Measurements from ENCODE around the gene ICAM1. TPM values are rescaled to one million over a fixed set of nuclear protein-coding genes. Genes with fewer than 3 reads are reported as not detected.

The ICAM1 gene
- polyA plus RNA-seq, 6 donors from 2014 or later, result 2.5 to 4.9 (median 3.8) TPM; not detected in 1

DNA sequence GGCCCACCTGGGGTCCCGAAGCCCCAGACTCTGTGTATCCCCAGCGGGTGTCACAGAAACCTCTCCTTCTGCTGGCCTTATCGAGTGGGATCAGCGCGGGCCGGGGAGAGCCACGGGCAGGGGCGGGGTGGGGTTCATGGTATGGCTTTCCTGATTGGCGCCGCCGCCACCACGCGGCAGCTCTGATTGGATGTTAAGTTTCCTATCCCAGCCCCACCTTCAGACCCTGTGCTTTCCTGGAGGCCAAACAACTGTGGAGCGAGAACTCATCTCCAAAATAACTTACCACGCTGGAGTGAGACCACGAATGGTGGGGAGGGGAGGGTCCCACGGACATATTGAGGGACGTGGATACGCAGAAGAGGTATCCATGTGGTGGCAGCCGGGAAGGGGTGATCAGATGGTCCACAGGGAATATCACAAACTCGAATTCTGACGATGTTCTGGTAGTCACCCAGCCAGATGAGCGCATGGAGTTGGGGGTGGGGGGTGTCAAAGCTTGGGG lies 17.8 kb downstream of the ICAM1 start:
- no peak for ATAC-seq (ENCODE audit: low read depth in 2 of 2)
- Mint-ChIP-seq H3K4me3 (peak overlapping the region; percentile 75 to 93 (median 84)), H3K9me3 (peaks cover 0 to 5% (median 0%) of the 10 kb centered on the region in 7 donors), H3K4me1 (peaks cover 42 to 73% (median 73%) of the 10 kb centered on the region in 3 donors), H3K27me3 (peaks cover 47 to 67% (median 48%) of the 10 kb centered on the region in 3 donors), H3K36me3 (peaks cover 9 to 22% of the 10 kb centered on the region in 2 donors), H3K27ac (peak overlapping the region; percentile 49 to 92 (median 70))
- DNase-seq, result no peak

DNA sequence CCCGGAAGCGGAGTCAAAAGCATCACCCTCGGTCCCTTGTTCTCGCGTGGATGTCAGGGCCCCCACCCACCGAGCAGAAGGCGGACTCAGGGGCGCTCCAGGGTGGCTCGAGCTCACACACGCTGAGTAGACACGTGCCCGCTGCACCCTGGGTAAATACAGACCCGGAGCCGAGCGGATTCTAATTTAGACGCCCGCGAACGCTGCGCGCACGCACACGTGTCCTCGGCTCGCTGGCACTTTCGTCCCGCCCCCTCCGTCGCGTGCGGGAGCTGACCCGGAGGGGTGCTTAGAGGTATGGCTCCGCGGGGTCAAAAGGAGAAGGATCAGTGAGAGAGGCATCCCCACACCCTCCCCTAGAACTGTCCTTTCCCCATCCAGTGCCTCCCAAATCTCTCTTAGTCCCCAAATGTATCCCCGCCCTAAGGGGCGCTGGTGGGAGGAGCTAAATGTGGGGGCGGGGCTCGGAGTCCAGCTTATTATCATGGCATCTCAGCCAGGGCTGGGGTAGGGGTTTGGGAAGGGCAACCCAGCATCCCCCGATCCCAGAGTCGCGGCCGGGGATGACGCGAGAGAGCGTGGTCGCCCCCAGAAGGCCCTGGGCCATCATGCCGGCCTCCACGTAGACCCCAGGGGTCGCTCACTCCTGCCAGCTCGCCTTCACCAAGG lies 18.4 kb downstream of the ICAM1 start:
- Mint-ChIP-seq H3K27ac (peak overlapping the region; percentile 49 to 92 (median 70)), H3K4me1 (peaks cover 42 to 74% (median 73%) of the 10 kb centered on the region in 3 donors), H3K9me3 (peaks cover 0 to 5% (median 0%) of the 10 kb centered on the region in 7 donors), H3K36me3 (peaks cover 9 to 22% of the 10 kb centered on the region in 2 donors), H3K4me3 (peak overlapping the region; percentile 75 to 93 (median 84)), H3K27me3 (peaks cover 48 to 73% (median 48%) of the 10 kb centered on the region in 3 donors)
- ATAC-seq (ENCODE audit: low read depth in 2 of 2) (peak; percentile 62 to 70), DNase-seq (peak; percentile 53)

DNA sequence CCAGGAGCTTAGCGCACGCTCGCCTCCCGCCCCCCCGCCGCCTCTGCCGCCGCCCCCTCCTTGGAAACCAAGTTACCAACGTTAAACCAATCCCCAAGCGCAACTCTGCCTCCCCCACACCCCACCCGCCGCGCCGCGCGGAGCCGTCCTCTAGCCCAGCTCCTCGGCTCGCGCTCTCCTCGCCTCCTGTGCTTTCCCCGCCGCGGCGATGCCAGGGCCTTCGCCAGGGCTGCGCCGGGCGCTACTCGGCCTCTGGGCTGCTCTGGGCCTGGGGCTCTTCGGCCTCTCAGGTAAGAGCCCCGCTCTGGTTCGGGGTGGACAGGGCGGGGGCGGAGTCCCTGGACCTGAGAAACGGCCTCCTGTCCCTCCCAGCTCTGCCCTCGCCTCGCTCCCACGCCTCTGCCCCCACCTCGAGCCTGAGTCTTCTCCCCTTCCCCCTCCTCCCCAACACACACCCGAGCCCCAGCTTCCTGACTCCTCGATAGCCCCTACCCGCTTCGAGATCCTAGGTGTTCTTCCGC lies 19.0 kb downstream of the ICAM1 start, which contains the start of gene ICAM5:
Gene ICAM5, plus strand, starts transcription at position 117 of the 521 bp plus-strand sequence. Its CDS starts 92 bp downstream, at position 209.
- peak within 1 kb of the TSS; percentile 79 to 93 (median 86) for H3K4me3 Mint-ChIP-seq
- H3K4me1 Mint-ChIP-seq, result peaks cover 42 to 79% (median 73%) of the 10 kb centered on the region in 3 donors
- DNase-seq (no peak), ATAC-seq (ENCODE audit: low read depth in 2 of 2) (peak; percentile 10 to 15)
- H3K9me3 Mint-ChIP-seq, result peaks cover 0 to 5% (median 0%) of the 10 kb centered on the region in 7 donors
- H3K27me3 Mint-ChIP-seq, result peaks cover 48 to 78% (median 48%) of the 10 kb centered on the region in 3 donors
- H3K27ac Mint-ChIP-seq, result peak within 1 kb of the TSS; percentile 65 to 93 (median 78)
- peaks cover 9 to 19% of the 10 kb centered on the region in 2 donors for H3K36me3 Mint-ChIP-seq

DNA sequence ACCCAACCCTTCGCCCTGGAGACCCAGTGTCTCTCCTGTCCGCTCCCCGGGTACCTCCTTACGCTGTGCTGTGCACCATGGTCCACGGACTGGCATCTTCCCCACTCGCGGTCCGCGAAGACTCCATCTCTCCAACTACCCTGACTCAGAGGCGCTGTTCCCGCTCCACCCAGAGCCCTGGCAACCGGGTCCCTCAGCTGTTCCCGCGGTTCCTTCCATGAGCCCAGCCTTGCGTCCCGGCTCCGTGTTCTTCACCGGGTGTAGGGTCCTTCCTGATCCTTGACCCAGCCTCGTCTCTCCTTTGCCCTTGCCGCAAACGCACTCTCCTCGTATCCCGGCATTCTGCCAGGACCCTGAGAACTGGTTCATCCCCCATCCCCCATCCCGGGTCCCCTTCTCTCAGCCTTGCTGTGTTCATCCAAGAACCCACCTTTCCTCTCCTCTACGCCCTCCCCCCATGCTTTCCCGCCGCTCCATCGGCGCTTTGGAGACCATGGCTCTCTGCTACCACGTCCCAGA lies 19.5 kb downstream of the ICAM1 start:
- Mint-ChIP-seq H3K4me1 (peaks cover 43 to 82% (median 76%) of the 10 kb centered on the region in 3 donors), H3K27me3 (peaks cover 48 to 81% (median 51%) of the 10 kb centered on the region in 3 donors), H3K36me3 (peaks cover 3 to 13% of the 10 kb centered on the region in 2 donors), H3K4me3 (peak overlapping the region; percentile 79 to 93 (median 86)), H3K27ac (peak overlapping the region in 4 of 6 donors; percentile 65 to 93 (median 83)), H3K9me3 (peaks cover 0 to 5% (median 0%) of the 10 kb centered on the region in 7 donors)
- ATAC-seq (ENCODE audit: low read depth in 2 of 2) (no peak), DNase-seq (no peak)

DNA sequence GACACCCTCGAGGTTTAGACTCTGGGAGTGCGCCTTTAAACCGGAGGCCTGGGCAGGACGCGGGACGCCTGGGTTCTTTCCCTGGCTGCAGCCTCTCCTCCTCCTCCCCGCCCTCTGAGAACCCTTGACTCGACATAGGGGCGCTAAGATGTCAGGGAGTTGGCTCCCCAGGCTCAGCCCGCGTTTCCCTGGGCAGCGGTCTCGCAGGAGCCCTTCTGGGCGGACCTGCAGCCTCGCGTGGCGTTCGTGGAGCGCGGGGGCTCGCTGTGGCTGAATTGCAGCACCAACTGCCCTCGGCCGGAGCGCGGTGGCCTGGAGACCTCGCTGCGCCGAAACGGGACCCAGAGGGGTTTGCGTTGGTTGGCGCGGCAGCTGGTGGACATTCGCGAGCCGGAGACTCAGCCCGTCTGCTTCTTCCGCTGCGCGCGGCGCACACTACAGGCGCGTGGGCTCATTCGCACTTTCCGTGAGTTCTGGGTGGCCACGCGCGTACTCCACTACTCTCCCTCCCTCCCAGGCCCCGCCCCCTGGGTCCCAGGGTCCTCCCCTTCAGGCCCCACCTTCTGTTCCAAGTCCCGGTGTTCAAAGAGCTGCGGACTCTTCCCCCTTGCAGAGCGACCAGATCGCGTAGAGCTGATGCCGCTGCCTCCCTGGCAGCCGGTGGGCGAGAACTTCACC lies 20.1 kb downstream of the ICAM1 start:
- Mint-ChIP-seq H3K4me1 (peaks cover 48 to 83% (median 79%) of the 10 kb centered on the region in 3 donors), H3K36me3 (peaks cover 0 to 8% of the 10 kb centered on the region in 2 donors), H3K27me3 (peaks cover 48 to 87% (median 56%) of the 10 kb centered on the region in 3 donors), H3K9me3 (peaks cover 0 to 5% (median 0%) of the 10 kb centered on the region in 7 donors), H3K27ac (peak overlapping the region in 4 of 6 donors; percentile 65 to 94 (median 78)), H3K4me3 (peak overlapping the region; percentile 79 to 93 (median 86))
- no peak for DNase-seq
- peak; percentile 6 to 16 for ATAC-seq (ENCODE audit: low read depth in 2 of 2)

DNA sequence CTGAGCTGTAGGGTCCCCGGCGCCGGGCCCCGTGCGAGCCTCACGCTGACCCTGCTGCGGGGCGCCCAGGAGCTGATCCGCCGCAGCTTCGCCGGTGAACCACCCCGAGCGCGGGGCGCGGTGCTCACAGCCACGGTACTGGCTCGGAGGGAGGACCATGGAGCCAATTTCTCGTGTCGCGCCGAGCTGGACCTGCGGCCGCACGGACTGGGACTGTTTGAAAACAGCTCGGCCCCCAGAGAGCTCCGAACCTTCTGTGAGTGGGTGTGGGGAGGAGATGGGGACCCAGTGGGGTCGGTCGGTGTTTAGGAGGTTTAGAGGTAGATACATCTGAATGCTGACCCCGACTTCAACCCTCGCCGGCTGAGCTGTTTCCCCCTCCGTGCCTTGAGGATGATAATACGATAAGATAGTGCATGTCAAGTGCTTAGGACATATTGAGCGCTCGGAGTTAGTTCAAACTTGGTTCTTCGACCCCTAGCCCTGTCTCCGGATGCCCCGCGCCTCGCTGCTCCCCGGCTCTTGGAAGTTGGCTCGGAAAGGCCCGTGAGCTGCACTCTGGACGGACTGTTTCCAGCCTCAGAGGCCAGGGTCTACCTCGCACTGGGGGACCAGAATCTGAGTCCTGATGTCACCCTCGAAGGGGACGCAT lies 20.8 kb downstream of the ICAM1 start:
- DNase-seq (no peak), ATAC-seq (ENCODE audit: low read depth in 2 of 2) (no peak)
- peaks cover 43 to 89% (median 56%) of the 10 kb centered on the region in 3 donors for H3K27me3 Mint-ChIP-seq
- peaks cover 0 to 8% of the 10 kb centered on the region in 2 donors for H3K36me3 Mint-ChIP-seq
- peaks cover 48 to 77% (median 72%) of the 10 kb centered on the region in 3 donors for H3K4me1 Mint-ChIP-seq
- H3K27ac Mint-ChIP-seq, result peak overlapping the region; percentile 61 to 94 (median 86)
- H3K4me3 Mint-ChIP-seq, result peak overlapping the region; percentile 79 to 93 (median 86)
- peaks cover 0 to 5% (median 0%) of the 10 kb centered on the region in 7 donors for H3K9me3 Mint-ChIP-seq

DNA sequence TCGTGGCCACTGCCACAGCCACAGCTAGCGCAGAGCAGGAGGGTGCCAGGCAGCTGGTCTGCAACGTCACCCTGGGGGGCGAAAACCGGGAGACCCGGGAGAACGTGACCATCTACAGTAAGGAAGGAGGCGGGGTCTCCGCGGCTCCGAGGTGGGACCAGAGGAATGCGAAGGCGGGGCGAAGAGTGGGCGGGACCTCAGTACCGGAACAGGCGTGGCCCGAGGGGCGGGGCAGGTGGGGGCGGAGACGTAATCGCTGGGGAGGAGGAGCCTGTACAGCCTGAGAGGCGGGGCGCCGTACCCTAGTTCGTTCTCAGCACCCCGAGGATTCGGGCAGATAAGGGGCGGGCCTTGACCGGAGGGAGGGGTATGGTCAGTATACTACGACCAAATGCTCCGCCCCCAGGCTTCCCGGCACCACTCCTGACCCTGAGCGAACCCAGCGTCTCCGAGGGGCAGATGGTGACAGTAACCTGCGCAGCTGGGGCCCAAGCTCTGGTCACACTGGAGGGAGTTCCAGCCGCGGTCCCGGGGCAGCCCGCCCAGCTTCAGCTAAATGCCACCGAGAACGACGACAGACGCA lies 21.4 kb downstream of the ICAM1 start:
- H3K27ac Mint-ChIP-seq, result peak overlapping the region; percentile 61 to 94 (median 86)
- peaks cover 0 to 8% of the 10 kb centered on the region in 2 donors for H3K36me3 Mint-ChIP-seq
- peaks cover 48 to 70% (median 66%) of the 10 kb centered on the region in 3 donors for H3K4me1 Mint-ChIP-seq
- peak overlapping the region; percentile 76 to 93 (median 86) for H3K4me3 Mint-ChIP-seq
- H3K27me3 Mint-ChIP-seq, result peaks cover 42 to 87% (median 56%) of the 10 kb centered on the region in 3 donors
- ATAC-seq (ENCODE audit: low read depth in 2 of 2) (peak; percentile 23), DNase-seq (no peak)
- H3K9me3 Mint-ChIP-seq, result peaks cover 0 to 5% (median 0%) of the 10 kb centered on the region in 7 donors

DNA sequence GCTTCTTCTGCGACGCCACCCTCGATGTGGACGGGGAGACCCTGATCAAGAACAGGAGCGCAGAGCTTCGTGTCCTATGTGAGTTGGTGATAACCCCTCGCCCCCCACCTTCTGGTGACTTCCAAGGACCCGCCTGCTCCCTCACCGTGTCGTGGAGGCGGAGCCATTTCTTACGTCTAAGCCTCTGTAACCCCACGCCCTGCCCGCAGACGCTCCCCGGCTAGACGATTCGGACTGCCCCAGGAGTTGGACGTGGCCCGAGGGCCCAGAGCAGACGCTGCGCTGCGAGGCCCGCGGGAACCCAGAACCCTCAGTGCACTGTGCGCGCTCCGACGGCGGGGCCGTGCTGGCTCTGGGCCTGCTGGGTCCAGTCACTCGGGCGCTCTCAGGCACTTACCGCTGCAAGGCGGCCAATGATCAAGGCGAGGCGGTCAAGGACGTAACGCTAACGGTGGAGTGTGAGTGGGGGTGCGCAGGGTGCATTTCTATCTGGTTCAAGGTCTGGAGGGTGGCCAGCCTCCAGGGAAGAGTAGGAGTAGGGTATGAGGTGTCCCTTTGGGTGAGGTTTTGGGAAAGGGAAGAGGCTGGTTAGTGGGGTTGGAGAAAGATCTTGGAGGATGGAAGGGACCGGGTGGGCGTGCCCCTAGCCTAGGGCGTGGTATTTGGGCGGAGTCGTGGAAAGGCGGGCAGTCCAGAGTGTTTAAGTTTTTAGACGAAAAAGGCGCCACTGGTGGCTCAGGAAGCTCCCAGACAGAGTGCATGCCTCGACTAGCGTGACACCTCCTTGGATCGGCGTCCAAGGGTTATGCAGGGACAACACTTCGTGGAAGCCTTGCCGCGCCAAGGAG lies 22.1 kb downstream of the ICAM1 start:
- Mint-ChIP-seq H3K4me1 (peaks cover 42 to 63% (median 59%) of the 10 kb centered on the region in 3 donors), H3K27me3 (peaks cover 35 to 80% (median 50%) of the 10 kb centered on the region in 3 donors), H3K27ac (peak overlapping the region in 4 of 6 donors; percentile 62 to 96 (median 68)), H3K36me3 (peaks cover 0 to 8% of the 10 kb centered on the region in 2 donors), H3K4me3 (peak overlapping the region; percentile 56 to 93 (median 86)), H3K9me3 (peaks cover 0 to 5% (median 0%) of the 10 kb centered on the region in 7 donors)
- no peak for DNase-seq
- no peak for ATAC-seq (ENCODE audit: low read depth in 2 of 2)

DNA sequence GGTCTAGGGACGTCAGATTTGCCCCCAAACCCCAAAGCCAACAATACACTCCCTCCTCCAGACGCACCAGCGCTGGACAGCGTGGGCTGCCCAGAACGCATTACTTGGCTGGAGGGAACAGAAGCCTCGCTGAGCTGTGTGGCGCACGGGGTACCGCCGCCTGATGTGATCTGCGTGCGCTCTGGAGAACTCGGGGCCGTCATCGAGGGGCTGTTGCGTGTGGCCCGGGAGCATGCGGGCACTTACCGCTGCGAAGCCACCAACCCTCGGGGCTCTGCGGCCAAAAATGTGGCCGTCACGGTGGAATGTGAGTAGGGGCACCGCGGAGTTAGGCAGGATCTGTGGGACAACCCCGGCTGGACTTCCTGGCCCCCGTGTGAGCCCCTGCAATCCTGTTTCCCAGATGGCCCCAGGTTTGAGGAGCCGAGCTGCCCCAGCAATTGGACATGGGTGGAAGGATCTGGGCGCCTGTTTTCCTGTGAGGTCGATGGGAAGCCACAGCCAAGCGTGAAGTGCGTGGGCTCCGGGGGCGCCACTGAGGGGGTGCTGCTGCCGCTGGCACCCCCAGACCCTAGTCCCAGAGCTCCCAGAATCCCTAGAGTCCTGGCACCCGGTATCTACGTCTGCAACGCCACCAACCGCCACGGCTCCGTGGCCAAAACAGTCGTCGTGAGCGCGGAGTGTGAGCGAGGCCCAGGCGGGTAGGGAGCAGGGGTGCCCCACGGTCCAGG lies 22.9 kb downstream of the ICAM1 start:
- H3K4me1 Mint-ChIP-seq, result peaks cover 38 to 58% (median 53%) of the 10 kb centered on the region in 3 donors
- no peak for DNase-seq
- H3K9me3 Mint-ChIP-seq, result peaks cover 0 to 5% (median 0%) of the 10 kb centered on the region in 7 donors
- H3K27ac Mint-ChIP-seq, result peak overlapping the region in 2 of 6 donors; percentile 24 to 65
- peak overlapping the region in 5 of 8 donors; percentile 45 to 87 (median 74) for H3K4me3 Mint-ChIP-seq
- H3K36me3 Mint-ChIP-seq, result peaks cover 0 to 8% of the 10 kb centered on the region in 2 donors
- ATAC-seq (ENCODE audit: low read depth in 2 of 2), result no peak
- peaks cover 30 to 72% (median 44%) of the 10 kb centered on the region in 3 donors for H3K27me3 Mint-ChIP-seq

DNA sequence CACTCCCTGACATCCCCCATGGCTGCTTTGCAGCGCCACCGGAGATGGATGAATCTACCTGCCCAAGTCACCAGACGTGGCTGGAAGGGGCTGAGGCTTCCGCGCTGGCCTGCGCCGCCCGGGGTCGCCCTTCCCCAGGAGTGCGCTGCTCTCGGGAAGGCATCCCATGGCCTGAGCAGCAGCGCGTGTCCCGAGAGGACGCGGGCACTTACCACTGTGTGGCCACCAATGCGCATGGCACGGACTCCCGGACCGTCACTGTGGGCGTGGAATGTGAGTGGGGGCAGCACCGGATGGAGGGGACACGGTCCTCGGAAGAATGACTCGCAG lies 23.4 kb downstream of the ICAM1 start:
- H3K27me3 Mint-ChIP-seq, result peaks cover 29 to 68% (median 39%) of the 10 kb centered on the region in 3 donors
- H3K4me3 Mint-ChIP-seq, result peak overlapping the region in 6 of 8 donors; percentile 15 to 96 (median 86)
- DNase-seq, result no peak
- H3K27ac Mint-ChIP-seq, result peak overlapping the region in 2 of 6 donors; percentile 47 to 81
- no peak for ATAC-seq (ENCODE audit: low read depth in 2 of 2)
- peaks cover 0 to 5% (median 0%) of the 10 kb centered on the region in 7 donors for H3K9me3 Mint-ChIP-seq
- peaks cover 0 to 8% of the 10 kb centered on the region in 2 donors for H3K36me3 Mint-ChIP-seq
- peaks cover 34 to 52% (median 48%) of the 10 kb centered on the region in 3 donors for H3K4me1 Mint-ChIP-seq

All from naive B cell (primary cell).